KBM-7 (cell line): Measurements from ENCODE around the gene OBSCN.

Source experiments
- DNase-seq: peaks from one replicate; pipeline ENCODE4 v3.0.0-alpha.2; 2015
- in situ Hi-C: fragments of 300-500 bp; cut with MboI; formaldehyde crosslinking; loops from 2 replicates; pipeline ENCODE4 v1.14.3; 2020; ENCODE audit warnings: low sequenced_read_pairs, low pct_unique_long_range_greater_than_20kb, mixed read lengths

The OBSCN gene

GRCh38 chr1:228311091-228311490 is 103.2 kb downstream of the OBSCN start:
- in situ Hi-C loops = no loop called here
- no peak for DNase-seq

DNA sequence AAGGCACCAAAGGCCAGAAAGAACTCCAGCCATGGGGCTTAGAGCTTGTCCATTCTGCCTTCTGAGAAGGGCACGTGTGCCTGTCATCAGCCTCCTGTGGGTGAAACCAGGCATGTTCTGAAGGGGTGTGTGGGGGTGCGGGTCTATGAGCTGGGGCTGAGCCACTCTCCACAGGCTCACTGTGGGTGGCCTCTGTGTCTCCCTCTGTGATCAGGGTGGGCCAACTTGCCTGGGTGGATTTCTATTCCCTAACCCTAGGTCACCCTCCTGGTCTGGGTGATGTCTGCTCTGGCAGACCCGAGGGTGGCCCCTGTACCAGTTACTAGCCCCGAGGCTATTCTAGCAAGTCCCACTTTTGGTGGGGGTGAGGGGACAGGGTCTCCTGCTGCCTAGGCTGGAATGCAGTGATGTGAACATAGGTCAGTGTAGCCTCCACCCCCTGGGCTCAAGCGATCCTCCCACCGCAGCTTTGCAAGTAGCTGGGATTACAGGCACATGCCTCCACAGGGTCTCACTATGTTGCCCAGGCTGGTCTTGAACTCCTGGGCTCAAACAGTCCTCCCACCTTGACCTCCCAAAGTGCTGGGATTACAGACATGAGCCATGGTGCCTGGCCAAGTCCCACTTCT is 104.4 kb downstream of the OBSCN start:
- in situ Hi-C loops = no loop called here
- no peak for DNase-seq

- in situ Hi-C loops = no loop called here
- DNase-seq = no peak
Measured at GRCh38 chr1:228313536-228314277, 105.9 kb downstream of the OBSCN start.

- in situ Hi-C loops = no loop called here
Measured at GRCh38 chr1:228314315-228314657, 106.4 kb downstream of the OBSCN start.

DNA sequence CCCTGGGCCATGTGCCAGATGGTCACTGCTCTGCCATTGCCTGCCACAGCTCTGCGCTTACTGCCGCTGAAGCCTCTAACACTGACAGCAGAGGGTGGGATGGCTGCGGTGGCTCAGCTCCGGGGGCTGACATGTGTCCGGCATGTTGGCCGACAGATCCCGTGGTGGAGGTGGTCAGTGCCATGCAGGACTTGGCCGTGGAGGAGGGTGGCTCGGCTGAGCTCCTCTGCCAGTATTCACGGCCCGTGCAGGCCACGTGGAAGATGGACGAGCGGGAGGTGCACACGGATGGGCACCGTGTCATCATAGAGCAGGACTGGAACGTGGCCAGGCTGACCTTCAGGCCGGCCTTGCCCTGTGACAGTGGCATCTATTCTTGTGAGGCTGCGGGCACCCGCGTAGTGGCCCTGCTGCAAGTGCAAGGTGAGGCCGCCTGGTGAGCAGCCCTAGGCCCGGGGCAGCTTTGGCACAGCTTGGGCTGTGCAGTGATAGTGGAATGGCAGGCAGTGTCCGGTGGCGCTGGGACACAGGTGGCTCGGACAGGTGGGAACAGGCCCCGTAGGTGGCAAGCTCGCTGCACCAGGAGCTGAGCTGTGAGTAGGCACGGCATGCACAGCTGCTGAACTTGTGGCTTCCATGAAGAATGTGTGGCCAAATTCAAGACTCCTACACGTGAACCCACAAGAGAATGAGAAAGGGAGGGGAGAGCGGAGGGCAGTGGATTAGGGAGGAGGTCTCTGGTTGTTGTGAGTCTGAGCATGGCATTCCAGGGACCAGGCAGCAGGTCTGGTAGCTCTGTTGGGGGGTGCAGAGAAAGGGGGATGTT is 107.0 kb downstream of the OBSCN start:
- DNase-seq = no peak
- in situ Hi-C loops = no loop called here

More at GRCh38 chr1:228314315-228314657, 106.4 kb downstream of the OBSCN start:
- DNase-seq = no peak

DNA sequence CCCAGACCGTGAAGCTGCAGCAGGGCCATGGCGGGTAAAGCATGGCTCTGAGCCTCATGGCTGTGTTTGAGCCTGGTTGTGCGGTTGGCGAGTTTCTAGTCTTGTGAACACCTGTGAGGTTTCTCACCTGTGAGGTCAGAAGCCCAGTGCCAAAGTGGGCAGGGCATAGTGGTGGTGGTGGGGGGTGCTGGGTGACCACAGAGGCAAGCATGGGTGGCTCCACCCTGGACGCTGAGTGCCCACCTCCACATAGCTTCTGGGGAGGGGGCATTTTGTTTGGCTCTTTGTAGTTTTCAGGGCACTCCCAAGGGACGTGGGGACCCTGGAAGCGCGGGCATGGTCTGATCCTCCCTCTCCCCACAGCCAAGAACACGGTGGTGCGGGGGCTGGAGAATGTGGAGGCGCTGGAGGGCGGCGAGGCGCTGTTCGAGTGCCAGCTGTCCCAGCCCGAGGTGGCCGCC is 107.7 kb downstream of the OBSCN start:
- no peak for DNase-seq
- in situ Hi-C loops = no loop called here

- in situ Hi-C loops = no loop called here
- no peak for DNase-seq
Measured at GRCh38 chr1:228315945-228316588, 108.2 kb downstream of the OBSCN start.

- no peak for DNase-seq
- in situ Hi-C loops = no loop called here
Measured at GRCh38 chr1:228316589-228317387, 108.9 kb downstream of the OBSCN start.

- DNase-seq = no peak
- in situ Hi-C loops = no loop called here
Measured at GRCh38 chr1:228317411-228317828, 109.6 kb downstream of the OBSCN start.

- in situ Hi-C loops = no loop called here
- no peak for DNase-seq
Measured at GRCh38 chr1:228317891-228318810, 110.3 kb downstream of the OBSCN start.

- in situ Hi-C loops = no loop called here
- DNase-seq = no peak
Measured at GRCh38 chr1:228318823-228319241, 111.0 kb downstream of the OBSCN start.

DNA sequence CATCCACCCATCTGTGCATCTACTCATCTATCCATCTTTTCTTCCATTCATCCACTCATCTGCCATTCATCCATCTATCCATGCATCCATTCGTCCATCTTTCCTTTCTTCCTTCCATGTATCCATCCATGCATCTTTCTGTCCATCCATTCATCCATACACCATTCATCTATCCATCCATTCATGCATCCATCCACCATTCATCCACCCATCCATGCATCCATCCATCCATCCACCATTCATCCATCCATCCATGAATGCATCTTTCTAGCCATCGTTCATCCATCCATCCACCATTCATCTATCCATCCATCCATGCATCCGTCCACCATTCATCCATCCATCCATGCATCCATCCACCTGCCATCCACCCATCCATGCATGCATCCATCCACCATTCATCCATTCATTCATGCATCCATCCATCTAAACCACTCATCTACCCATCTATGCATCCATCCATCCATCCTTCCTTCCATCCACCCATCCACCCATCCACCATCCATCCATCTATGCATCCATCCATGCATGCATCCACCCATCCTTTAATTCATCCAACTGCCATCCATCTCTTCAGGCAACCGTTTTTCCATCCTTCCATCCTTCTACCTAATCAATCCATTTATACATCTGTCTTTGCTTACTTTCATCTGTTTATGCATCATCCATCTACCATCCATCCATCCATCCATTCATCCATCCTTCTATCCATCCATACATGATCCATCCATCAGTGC is 111.7 kb downstream of the OBSCN start:
- DNase-seq = no peak
- in situ Hi-C loops = no loop called here

DNA sequence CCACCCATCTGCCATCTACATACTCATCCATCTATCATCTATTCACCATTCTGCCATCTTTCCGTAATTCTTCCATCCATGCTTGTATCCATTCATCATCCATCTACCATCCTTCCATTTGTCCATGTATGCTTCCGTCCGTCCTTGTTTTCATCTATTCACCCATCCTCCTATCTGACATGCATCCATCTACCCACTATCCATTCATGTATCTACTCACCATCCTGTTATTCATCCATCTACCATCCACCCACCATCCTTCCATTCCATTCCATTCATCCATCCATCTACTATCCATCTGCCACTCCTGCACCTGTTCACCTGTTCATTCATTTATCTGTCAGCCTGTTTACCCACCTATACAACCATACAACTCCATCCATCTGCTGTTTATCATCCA is 112.5 kb downstream of the OBSCN start:
- in situ Hi-C loops = no loop called here
- DNase-seq = no peak

DNA sequence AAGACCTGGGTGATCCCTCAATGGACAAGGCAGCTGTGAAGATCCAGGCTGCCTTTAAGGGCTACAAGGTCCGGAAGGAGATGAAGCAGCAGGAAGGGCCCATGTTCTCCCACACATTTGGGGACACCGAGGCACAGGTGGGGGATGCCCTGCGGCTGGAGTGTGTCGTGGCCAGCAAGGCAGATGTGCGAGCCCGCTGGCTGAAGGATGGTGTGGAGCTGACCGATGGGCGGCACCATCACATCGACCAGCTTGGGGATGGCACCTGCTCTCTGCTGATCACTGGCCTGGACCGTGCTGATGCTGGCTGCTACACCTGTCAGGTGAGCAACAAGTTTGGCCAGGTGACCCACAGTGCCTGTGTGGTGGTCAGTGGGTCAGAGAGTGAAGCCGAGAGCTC is 113.6 kb downstream of the OBSCN start:
- in situ Hi-C loops = no loop called here
- no peak for DNase-seq

DNA sequence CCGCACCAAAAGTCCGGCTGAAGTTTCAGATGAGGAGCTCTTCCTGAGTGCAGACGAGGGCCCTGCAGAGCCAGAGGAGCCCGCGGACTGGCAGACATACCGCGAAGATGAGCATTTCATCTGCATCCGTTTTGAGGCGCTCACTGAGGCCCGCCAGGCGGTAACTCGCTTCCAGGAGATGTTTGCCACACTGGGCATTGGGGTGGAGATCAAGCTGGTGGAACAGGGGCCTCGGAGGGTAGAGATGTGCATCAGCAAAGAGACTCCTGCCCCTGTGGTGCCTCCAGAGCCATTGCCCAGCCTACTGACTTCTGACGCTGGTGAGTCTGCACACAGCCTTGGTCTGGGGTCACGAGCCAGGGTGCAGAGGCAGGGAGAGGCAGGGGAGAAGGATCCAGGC is 114.1 kb downstream of the OBSCN start:
- in situ Hi-C loops = no loop called here
- DNase-seq = no peak

GRCh38 chr1:228323401-228323800 is 115.6 kb downstream of the OBSCN start:
- DNase-seq = no peak
- in situ Hi-C loops = no loop called here

- DNase-seq = no peak
- in situ Hi-C loops = no loop called here
Measured at GRCh38 chr1:228325267-228325666, 117.4 kb downstream of the OBSCN start.
